CD4-positive, alpha-beta memory T cell (primary cell): ENCODE measurements around the gene HES6. TPM values are rescaled to one million over a fixed set of nuclear protein-coding genes. Genes with fewer than 3 reads are reported as not detected.
A peak's percentile ranks its signal among the peaks of the same experiment; 100 is the strongest.

Source experiments
- CTCF ChIA-PET: fragments of 350-600 bp; sonication (Branson Sonifier 250); formaldehyde crosslinking; loops from one replicate; lab custom pipeline; 2021; ENCODE audit warnings: inconsistent platforms; ENCODE audit not compliant: partially characterized antibody; lab: Charles Lee
- POLR2A ChIA-PET: fragments of 350-600 bp; sonication (Branson Sonifier 250); formaldehyde crosslinking; loops from one replicate; lab custom pipeline; 2021; ENCODE audit not compliant: partially characterized antibody; lab: Charles Lee
- DNase-seq, 5 donors: peaks; one replicate each; pipeline versions ENCODE4 v3.0.0 to v3.0.0-alpha.2; 2020 to 2022; ENCODE audit warnings: mixed read lengths in 1 of 5
- H3K27ac ChIP-seq: one replicate; pipeline ENCODE4 v1.7.0; 2013; ENCODE audit warnings: low read depth, low read length
- H3K27me3 ChIP-seq: 2 replicates; pipeline ENCODE4 v1.7.0; 2013; ENCODE audit warnings: mild to moderate bottlenecking, low read length, moderate library complexity; ENCODE audit not compliant: insufficient read depth
- H3K36me3 ChIP-seq: 2 replicates; pipeline ENCODE4 v1.7.0; 2013; ENCODE audit warnings: mild to moderate bottlenecking, low read length, moderate library complexity; ENCODE audit not compliant: insufficient read depth
- H3K4me1 ChIP-seq: 2 replicates; pipeline ENCODE4 v1.7.0; 2013; ENCODE audit warnings: mild to moderate bottlenecking, low read length, moderate library complexity; ENCODE audit not compliant: insufficient read depth
- H3K4me3 ChIP-seq, 2 donors: one replicate each; pipeline ENCODE4 v1.7.0; 2013; ENCODE audit warnings: low read length in 2 of 2, mild to moderate bottlenecking in 1 of 2
- H3K9me3 ChIP-seq, 2 donors: one replicate each; pipeline ENCODE4 v1.7.0; 2013; ENCODE audit warnings: low read length in 2 of 2, control low read depth in 1 of 2; ENCODE audit not compliant: control insufficient read depth in 1 of 2
- H3K27ac Mint-ChIP-seq, 7 donors: one replicate each; pipeline ENCODE4 v1.8.0; 2020 to 2021; ENCODE audit warnings: mixed read lengths in 7 of 7, mild to moderate bottlenecking in 6 of 7, inconsistent platforms in 3 of 7, moderate library complexity in 3 of 7
- H3K27me3 Mint-ChIP-seq, 2 donors: one replicate each; pipeline ENCODE4 v1.8.0; 2020 to 2021; ENCODE audit warnings: mixed read lengths in 2 of 2
- H3K36me3 Mint-ChIP-seq, 2 donors: one replicate each; pipeline ENCODE4 v1.8.0; 2020 to 2021; ENCODE audit warnings: mixed read lengths in 2 of 2, inconsistent platforms in 1 of 2, mild to moderate bottlenecking in 1 of 2
- H3K4me1 Mint-ChIP-seq, 4 donors: one replicate each; pipeline ENCODE4 v1.8.0; 2020 to 2021; ENCODE audit warnings: mixed read lengths in 4 of 4, mild to moderate bottlenecking in 1 of 4
- H3K4me3 Mint-ChIP-seq, 8 donors: one replicate each; pipeline ENCODE4 v1.8.0; 2020 to 2021; ENCODE audit warnings: mixed read lengths in 8 of 8, mild to moderate bottlenecking in 7 of 8, moderate library complexity in 6 of 8, inconsistent platforms in 3 of 8
- H3K9me3 Mint-ChIP-seq, 8 donors: one replicate each; pipeline ENCODE4 v1.8.0; 2020 to 2021; ENCODE audit warnings: mixed read lengths in 8 of 8, mild to moderate bottlenecking in 5 of 8, inconsistent platforms in 3 of 8, moderate library complexity in 1 of 8
- intact Hi-C: fragments of 100-400 bp; cut with micrococcal nuclease; formaldehyde crosslinking; loops from one replicate; pipeline ENCODE4 v1.15.1; 2023
- polyA plus RNA-seq, 2 donors: library from polyadenylated mRNA; unstranded; fragments of 300-500 nt; fragmentation: Illumina TruSeq; gene quantifications; one replicate each; pipeline ENCODE4 v1.2.3, GENCODE V29; 2021
- total RNA-seq, 2 experiments: library from RNA; stranded (reverse); gene quantifications; one replicate each; pipeline ENCODE4 v1.2.3, GENCODE V29; 2021

HES6 gene
- total and polyA plus RNA-seq, 4 experiments from 2014 or later = 0.67 to 4.9 (median 1.5) TPM

DNA sequence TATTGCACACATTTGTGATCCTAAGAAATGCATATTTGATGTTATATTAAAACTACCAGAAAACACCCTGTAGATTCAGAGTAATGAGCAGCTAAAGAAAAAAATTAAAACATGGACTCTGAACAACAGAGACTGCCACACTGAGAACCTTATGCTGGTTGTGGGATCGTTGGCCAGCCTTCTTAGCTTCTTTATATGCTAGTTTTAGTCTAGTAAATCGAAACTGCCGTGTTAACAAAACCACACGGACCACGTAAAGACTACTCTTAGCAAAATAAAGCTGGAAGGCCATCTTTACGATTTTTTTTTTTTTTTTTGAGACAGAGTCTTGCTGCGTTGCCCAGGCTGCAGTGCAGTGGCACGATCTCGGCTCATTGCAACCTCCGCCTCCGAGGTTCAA is 25.8 kb upstream of the HES6 start:
- Mint-ChIP-seq H3K36me3 (peaks cover 17 to 44% of the 10 kb centered on the region in 2 donors), H3K27me3 (no peaks in the 10 kb centered on the region), H3K4me1 (peaks cover 6 to 10% (median 7%) of the 10 kb centered on the region in 4 donors), H3K9me3 (no peaks in the 10 kb centered on the region), H3K27ac (no peak overlapping the region), H3K4me3 (no peak overlapping the region)
- intact Hi-C loops = no loop called here
- DNase-seq = no peak
- H3K36me3 ChIP-seq = peaks cover 7% of the 10 kb centered on the region
- CTCF ChIA-PET = interaction anchor here (1.1 to 4.9 kb wide), 5 partner anchors 11 to 408 kb away, joined by 3 to 25 read pairs (median 7); no protein-coding TSS in a partner anchor
- H3K4me1 ChIP-seq = no peaks in the 10 kb centered on the region
- no peak overlapping the region for H3K4me3 ChIP-seq
- no peak overlapping the region for H3K27ac ChIP-seq
- H3K27me3 ChIP-seq = no peaks in the 10 kb centered on the region
- H3K9me3 ChIP-seq = no peaks in the 10 kb centered on the region
- POLR2A ChIA-PET = interaction anchor here (0.6 kb wide), 1 partner anchor 276 kb away, joined by 3 read pairs; no protein-coding TSS in a partner anchor

DNA sequence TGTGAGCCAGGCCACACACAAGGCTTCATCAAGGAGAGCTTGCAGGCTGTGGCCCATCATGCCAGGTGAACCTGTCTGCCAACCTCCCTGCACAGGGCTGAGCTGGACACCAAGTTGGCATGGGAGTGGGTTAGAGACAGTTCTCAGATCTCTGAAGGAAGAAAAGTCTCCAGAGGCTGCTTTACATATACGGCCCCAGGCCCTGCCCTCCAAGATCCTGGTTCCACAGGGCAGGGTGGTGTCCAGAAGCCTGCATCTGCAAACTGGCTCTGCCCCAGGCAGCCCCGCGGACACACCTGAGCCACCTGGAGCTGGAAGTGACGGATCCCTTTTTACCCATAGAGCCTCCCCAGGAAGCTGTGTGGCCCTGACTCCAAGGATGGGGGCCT is 24.2 kb upstream of the HES6 start:
- ChIA-PET POLR2A (interaction anchor here (1.0 kb wide), 1 partner anchor 406 kb away, joined by 3 read pairs; no protein-coding TSS in a partner anchor), CTCF (interaction anchor here (0.8 to 4.9 kb wide), 24 partner anchors 9 to 751 kb away, joined by 3 to 25 read pairs (median 4); no protein-coding TSS in a partner anchor)
- H3K4me3 Mint-ChIP-seq = no peak overlapping the region
- peaks cover 7 to 15% (median 9%) of the 10 kb centered on the region in 4 donors for H3K4me1 Mint-ChIP-seq
- H3K4me1 ChIP-seq = no peaks in the 10 kb centered on the region
- H3K36me3 ChIP-seq = peaks cover 4% of the 10 kb centered on the region
- no peak for DNase-seq
- no peaks in the 10 kb centered on the region for H3K27me3 ChIP-seq
- H3K9me3 ChIP-seq = no peaks in the 10 kb centered on the region
- peak overlapping the region in 1 of 7 donors; percentile 52 for H3K27ac Mint-ChIP-seq
- intact Hi-C loops = no loop called here
- H3K36me3 Mint-ChIP-seq = peaks cover 22 to 44% of the 10 kb centered on the region in 2 donors
- no peaks in the 10 kb centered on the region for H3K9me3 Mint-ChIP-seq
- H3K4me3 ChIP-seq = no peak overlapping the region
- no peaks in the 10 kb centered on the region for H3K27me3 Mint-ChIP-seq
- no peak overlapping the region for H3K27ac ChIP-seq

DNA sequence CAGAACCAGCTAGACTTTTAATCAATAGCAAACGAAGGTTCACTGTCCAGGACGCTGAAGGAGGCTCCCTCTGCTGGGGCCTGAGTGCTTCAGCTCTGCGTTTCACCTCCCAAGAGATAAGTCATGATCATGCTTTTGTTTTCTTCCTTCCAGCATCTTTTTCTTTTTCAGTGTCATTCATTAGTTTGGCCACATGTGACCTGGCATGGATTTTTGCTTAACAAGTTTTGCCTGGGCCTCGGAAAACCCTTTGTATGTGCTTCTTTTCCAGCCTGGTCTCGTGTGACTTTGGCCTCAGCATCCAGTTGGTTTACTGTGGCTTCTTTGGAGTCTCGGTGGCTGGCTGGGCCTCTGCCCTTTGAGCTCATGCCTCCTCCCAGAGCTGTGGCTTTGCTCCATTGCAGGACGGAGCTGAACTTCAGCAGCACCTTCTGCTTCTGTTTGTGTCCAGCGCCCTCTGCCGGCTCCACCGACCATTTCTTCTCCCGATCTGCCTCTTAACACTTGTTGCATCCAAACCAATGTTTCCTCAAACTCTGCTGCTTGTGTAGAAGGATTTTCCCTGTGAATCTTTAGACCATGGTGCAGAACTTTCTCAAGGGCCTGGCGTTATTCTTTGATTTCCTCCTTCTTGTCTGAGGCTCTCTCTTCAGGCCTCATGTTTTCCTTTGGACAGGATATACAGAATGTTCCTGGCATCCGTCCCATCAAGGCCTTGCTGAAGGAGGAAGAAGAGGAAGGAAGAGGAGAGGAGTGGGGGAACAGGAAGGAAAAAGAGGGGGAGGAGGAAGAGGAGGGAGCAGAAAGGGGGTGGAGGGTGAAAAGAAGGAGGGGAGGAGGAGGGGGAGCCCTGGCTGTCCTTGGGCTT is 23.6 kb upstream of the HES6 start:
- POLR2A ChIA-PET = interaction anchor here (1.0 kb wide), 1 partner anchor 405 kb away, joined by 3 read pairs; no protein-coding TSS in a partner anchor
- Histone ChIP-seq H3K27ac (no peak overlapping the region), H3K4me1 (no peaks in the 10 kb centered on the region), H3K36me3 (peaks cover 4% of the 10 kb centered on the region), H3K4me3 (no peak overlapping the region), H3K27me3 (no peaks in the 10 kb centered on the region), H3K9me3 (no peaks in the 10 kb centered on the region)
- H3K27ac Mint-ChIP-seq = peak overlapping the region in 2 of 7 donors; percentile 25 to 52
- peak overlapping the region in 2 of 8 donors; percentile 30 to 43 for H3K4me3 Mint-ChIP-seq
- H3K4me1 Mint-ChIP-seq = peaks cover 7 to 18% (median 9%) of the 10 kb centered on the region in 4 donors
- DNase-seq = peak; percentile 64 to 70 (median 68)
- H3K9me3 Mint-ChIP-seq = no peaks in the 10 kb centered on the region
- intact Hi-C loops = loop anchor here (1.0 kb wide), 4 partner anchors 103 to 590 kb away; no protein-coding TSS in a partner anchor
- no peaks in the 10 kb centered on the region for H3K27me3 Mint-ChIP-seq
- CTCF ChIA-PET = interaction anchor here (0.6 to 4.9 kb wide), 33 partner anchors 9 to 792 kb away, joined by 3 to 25 read pairs (median 4); no protein-coding TSS in a partner anchor
- H3K36me3 Mint-ChIP-seq = peaks cover 22 to 43% of the 10 kb centered on the region in 2 donors

DNA sequence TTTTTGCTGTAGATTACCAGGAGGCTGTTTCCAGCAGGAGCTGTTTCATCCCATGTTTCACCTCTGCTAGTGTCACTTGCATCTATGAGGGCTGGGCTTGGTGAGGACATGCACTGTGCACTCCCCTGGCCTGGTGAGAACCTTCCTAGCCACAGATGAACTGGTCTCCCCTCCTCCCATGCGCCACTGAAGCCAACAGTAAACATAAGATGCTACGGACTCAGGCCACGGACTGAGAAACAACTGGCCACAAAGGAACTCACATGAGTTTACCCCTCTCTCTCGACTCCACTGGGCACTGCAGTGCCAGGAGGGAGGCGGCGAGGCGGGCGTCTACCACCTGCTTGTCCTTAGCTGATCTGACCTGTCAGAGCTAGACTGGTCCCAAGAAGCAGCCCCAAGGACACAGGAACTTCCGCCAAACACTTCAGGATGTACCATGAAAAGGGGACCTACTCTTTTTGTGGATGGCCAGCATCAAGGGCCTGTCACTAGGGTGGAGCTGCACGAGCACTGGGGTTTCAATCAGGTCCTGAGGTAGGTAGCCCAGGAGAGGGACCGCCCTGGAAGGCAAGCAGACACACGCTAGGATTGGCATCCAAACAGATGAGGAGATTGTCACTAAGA is 22.8 kb upstream of the HES6 start:
- H3K27ac ChIP-seq = no peak overlapping the region
- H3K27me3 ChIP-seq = no peaks in the 10 kb centered on the region
- peaks cover 12% of the 10 kb centered on the region for H3K36me3 ChIP-seq
- Mint-ChIP-seq H3K4me3 (no peak overlapping the region), H3K36me3 (peaks cover 21 to 43% of the 10 kb centered on the region in 2 donors), H3K4me1 (peaks cover 7 to 18% (median 9%) of the 10 kb centered on the region in 4 donors), H3K27ac (no peak overlapping the region), H3K27me3 (no peaks in the 10 kb centered on the region), H3K9me3 (no peaks in the 10 kb centered on the region)
- H3K4me3 ChIP-seq = no peak overlapping the region
- ChIA-PET CTCF (interaction anchor here (0.6 to 4.9 kb wide), 24 partner anchors 8 to 791 kb away, joined by 3 to 25 read pairs (median 4); no protein-coding TSS in a partner anchor), POLR2A (interaction anchor here (1.0 kb wide), 1 partner anchor 404 kb away, joined by 3 read pairs; no protein-coding TSS in a partner anchor)
- intact Hi-C loops = loop anchor here (1.0 kb wide), 4 partner anchors 102 to 589 kb away; no protein-coding TSS in a partner anchor
- DNase-seq = no peak
- H3K9me3 ChIP-seq = no peaks in the 10 kb centered on the region
- no peaks in the 10 kb centered on the region for H3K4me1 ChIP-seq

DNA sequence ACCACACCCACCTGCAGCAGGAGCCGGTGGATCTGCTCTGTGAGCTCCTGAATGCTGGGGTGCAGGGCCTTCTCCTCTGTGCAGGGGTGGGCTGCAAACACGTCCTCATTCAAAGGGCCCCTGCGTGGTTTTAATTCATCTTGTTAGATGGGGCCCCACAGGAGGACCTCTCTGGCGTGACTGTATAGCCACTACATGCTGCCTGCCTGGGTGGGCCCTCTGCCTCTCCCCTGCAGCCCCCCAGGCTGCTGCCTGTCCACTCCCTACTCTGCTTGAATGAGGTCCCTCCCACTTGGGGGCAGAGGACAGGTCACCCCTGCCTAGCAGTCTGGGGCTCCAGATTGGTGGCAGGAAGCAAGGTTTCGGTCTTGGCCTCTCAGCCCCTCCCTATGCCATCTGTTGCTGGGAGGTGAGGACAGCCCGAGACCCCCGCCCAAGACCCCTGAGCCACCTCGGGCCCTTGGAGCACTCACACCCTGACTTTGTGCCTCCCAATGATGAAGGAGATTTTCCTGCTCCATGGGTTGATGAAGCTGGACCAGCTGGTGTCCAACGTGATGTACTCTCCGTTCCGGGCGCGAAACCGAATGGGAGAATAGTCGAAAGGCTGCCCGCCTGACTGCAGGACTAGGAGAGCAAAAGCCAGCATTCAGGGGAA is 22.0 kb upstream of the HES6 start:
- intact Hi-C loops = no loop called here
- Mint-ChIP-seq H3K9me3 (no peaks in the 10 kb centered on the region), H3K4me1 (peaks cover 6 to 22% (median 8%) of the 10 kb centered on the region in 4 donors), H3K27ac (no peak overlapping the region), H3K27me3 (no peaks in the 10 kb centered on the region), H3K36me3 (peaks cover 14 to 39% of the 10 kb centered on the region in 2 donors), H3K4me3 (no peak overlapping the region)
- ChIA-PET POLR2A (no interaction called here), CTCF (interaction anchor here (0.8 to 4.9 kb wide), 5 partner anchors 8 to 749 kb away, joined by 3 to 21 read pairs (median 13); no protein-coding TSS in a partner anchor)
- Histone ChIP-seq H3K36me3 (peaks cover 12% of the 10 kb centered on the region), H3K9me3 (no peaks in the 10 kb centered on the region), H3K27me3 (no peaks in the 10 kb centered on the region), H3K4me1 (no peaks in the 10 kb centered on the region), H3K27ac (no peak overlapping the region), H3K4me3 (no peak overlapping the region)
- no peak for DNase-seq

DNA sequence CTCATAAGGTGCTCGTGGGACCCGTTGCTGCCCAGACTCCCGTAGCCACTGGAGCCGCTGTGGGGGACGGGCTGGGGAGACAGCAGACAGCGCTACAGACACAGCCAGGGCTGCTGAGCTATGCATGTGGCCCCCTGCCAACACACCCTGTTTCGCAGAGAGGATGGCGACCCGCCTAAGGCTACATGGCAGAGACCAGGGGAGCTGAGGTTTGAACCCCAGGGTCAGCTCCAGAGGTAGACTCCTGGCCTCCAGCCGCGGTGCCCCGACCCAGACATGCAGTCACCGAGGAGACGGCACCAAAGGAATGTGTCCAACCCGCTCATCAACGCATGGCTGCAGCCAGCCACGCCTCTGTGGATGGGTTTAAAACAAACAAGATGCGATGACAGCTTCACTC is 21.0 kb upstream of the HES6 start:
- H3K9me3 Mint-ChIP-seq = no peaks in the 10 kb centered on the region
- no peak overlapping the region for H3K27ac ChIP-seq
- H3K4me1 ChIP-seq = no peaks in the 10 kb centered on the region
- ChIA-PET POLR2A (no interaction called here), CTCF (interaction anchor here (0.8 to 1.9 kb wide), 6 partner anchors 7 to 748 kb away, joined by 3 to 4 read pairs (median 3); no protein-coding TSS in a partner anchor)
- peaks cover 6 to 23% (median 11%) of the 10 kb centered on the region in 4 donors for H3K4me1 Mint-ChIP-seq
- no peak overlapping the region for H3K4me3 ChIP-seq
- no peak overlapping the region for H3K4me3 Mint-ChIP-seq
- H3K36me3 ChIP-seq = peaks cover 12% of the 10 kb centered on the region
- H3K27me3 ChIP-seq = no peaks in the 10 kb centered on the region
- intact Hi-C loops = no loop called here
- peak in 1 of 5 donors; percentile 5 for DNase-seq
- peak overlapping the region in 1 of 7 donors; percentile 32 for H3K27ac Mint-ChIP-seq
- H3K36me3 Mint-ChIP-seq = peaks cover 15 to 44% of the 10 kb centered on the region in 2 donors
- H3K27me3 Mint-ChIP-seq = no peaks in the 10 kb centered on the region
- no peaks in the 10 kb centered on the region for H3K9me3 ChIP-seq
